ENCODE data around the gene HOXA10.

Gene HOXA10

GRCh38 chr7:27121684-27122076 is 52.4 kb downstream of the HOXA10 start:
- Histone ChIP-seq H3K4me1 (ENCODE audit: insufficient read depth, low read length) (no peaks in the 10 kb centered on the region), H2AFZ (ENCODE audit: low read depth, low read length) (no peak overlapping the region), H3K27ac (ENCODE audit: low read length) (no peak overlapping the region), H3K9me3 (ENCODE audit: insufficient read depth, low read length, severe bottlenecking) (no peaks in the 10 kb centered on the region), H3K9ac (ENCODE audit: low read depth, low read length) (no peak overlapping the region), H3K79me2 (ENCODE audit: insufficient read depth, low read length) (no peaks in the 10 kb centered on the region), H4K20me1 (ENCODE audit: insufficient read depth, low read length) (no peaks in the 10 kb centered on the region), H3K4me3 (ENCODE audit: low read depth in 1 of 2, low read length in 2 of 2) (no peak overlapping the region), H3K27me3 (ENCODE audit: insufficient read depth, low read length, poor library complexity) (no peaks in the 10 kb centered on the region), H3K36me3 (ENCODE audit: insufficient read depth, low read length) (no peaks in the 10 kb centered on the region), H3K4me2 (ENCODE audit: insufficient read depth, low read length) (no peak overlapping the region)
- ATAC-seq (ENCODE audit: insufficient read depth, low read depth) (no peak), DNase-seq (no peak)
- TF ChIP-seq EZH2 (IDR thresholded peaks at IDR 0.05; ENCODE audit: borderline replicate concordance, low read depth, low read length, severe bottlenecking), result no peak
- TF ChIP-seq, protein P1, sequence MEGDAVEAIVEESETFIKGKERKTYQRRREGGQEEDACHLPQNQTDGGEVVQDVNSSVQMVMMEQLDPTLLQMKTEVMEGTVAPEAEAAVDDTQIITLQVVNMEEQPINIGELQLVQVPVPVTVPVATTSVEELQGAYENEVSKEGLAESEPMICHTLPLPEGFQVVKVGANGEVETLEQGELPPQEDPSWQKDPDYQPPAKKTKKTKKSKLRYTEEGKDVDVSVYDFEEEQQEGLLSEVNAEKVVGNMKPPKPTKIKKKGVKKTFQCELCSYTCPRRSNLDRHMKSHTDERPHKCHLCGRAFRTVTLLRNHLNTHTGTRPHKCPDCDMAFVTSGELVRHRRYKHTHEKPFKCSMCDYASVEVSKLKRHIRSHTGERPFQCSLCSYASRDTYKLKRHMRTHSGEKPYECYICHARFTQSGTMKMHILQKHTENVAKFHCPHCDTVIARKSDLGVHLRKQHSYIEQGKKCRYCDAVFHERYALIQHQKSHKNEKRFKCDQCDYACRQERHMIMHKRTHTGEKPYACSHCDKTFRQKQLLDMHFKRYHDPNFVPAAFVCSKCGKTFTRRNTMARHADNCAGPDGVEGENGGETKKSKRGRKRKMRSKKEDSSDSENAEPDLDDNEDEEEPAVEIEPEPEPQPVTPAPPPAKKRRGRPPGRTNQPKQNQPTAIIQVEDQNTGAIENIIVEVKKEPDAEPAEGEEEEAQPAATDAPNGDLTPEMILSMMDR (IDR thresholded peaks at IDR 0.05; ENCODE audit: borderline replicate concordance, extremely low read depth, low read length, poor library complexity, severe bottlenecking), result no peak
